GM20000 (cell line): Measurements from ENCODE around the gene RPS6KA1.
A peak's percentile ranks its signal among the peaks of the same experiment; 100 is the strongest.
"Not testable (repeated sequence)": the region's sequence is repeated elsewhere in the genome, so short reads cannot be mapped to it uniquely, and the experiment has no call there.

Experiments used
- DNase-seq: peaks from one replicate; pipeline ENCODE4 v3.0.0; 2012; ENCODE audit warnings: low spot score
- TF ChIP-seq, protein P1 (sequence below): IDR thresholded peaks from 2 replicates; pipeline ENCODE4 v1.5.1; 2012; ENCODE audit warnings: mild to moderate bottlenecking, control low read depth; ENCODE audit errors: extremely low read depth, missing control alignments

RPS6KA1 gene

DNA sequence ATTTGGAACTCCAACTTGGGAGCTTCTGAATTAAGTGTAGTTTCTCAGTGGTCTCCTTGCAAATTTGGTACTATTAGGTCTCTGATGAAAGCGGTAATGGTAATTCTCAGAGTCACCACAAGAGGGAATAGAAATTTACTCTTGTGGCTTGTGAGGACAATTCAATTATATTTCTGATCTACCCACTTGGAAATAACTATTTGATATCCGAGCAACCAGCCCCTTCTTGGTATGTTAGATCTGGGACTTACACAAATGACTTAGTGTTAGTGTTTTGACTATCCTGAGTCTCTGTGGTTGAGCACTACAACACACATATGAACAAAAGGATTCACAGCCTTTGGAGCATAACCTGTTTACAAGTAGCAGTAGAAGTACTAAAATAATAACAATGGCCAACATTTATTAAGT, 68.1 kb downstream of the RPS6KA1 start:
- TF ChIP-seq, protein P1, sequence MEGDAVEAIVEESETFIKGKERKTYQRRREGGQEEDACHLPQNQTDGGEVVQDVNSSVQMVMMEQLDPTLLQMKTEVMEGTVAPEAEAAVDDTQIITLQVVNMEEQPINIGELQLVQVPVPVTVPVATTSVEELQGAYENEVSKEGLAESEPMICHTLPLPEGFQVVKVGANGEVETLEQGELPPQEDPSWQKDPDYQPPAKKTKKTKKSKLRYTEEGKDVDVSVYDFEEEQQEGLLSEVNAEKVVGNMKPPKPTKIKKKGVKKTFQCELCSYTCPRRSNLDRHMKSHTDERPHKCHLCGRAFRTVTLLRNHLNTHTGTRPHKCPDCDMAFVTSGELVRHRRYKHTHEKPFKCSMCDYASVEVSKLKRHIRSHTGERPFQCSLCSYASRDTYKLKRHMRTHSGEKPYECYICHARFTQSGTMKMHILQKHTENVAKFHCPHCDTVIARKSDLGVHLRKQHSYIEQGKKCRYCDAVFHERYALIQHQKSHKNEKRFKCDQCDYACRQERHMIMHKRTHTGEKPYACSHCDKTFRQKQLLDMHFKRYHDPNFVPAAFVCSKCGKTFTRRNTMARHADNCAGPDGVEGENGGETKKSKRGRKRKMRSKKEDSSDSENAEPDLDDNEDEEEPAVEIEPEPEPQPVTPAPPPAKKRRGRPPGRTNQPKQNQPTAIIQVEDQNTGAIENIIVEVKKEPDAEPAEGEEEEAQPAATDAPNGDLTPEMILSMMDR = peak; percentile 31
- peak; percentile 80 for DNase-seq

DNA sequence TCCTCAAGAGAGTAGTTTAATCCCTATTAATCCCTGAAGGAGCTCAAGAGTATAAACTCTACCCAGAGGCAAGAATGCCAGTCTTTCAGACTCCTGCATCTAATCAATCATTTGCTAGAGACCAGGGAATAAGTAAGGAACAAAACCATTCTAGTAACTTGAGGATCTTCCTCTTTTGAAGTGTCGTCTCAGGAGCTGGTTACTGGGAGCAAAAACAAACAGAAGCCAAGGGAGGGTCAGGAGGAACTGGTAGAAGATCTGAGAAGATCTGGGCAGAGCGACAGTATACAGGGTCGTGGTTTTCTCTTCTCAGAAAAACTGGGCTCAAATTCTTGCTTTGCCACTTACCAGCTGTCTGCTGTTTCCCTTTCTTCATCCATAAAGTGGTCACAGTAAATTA, 69.3 kb downstream of the RPS6KA1 start:
- DNase-seq = no peak
- TF ChIP-seq, protein P1 = no peak

DNA sequence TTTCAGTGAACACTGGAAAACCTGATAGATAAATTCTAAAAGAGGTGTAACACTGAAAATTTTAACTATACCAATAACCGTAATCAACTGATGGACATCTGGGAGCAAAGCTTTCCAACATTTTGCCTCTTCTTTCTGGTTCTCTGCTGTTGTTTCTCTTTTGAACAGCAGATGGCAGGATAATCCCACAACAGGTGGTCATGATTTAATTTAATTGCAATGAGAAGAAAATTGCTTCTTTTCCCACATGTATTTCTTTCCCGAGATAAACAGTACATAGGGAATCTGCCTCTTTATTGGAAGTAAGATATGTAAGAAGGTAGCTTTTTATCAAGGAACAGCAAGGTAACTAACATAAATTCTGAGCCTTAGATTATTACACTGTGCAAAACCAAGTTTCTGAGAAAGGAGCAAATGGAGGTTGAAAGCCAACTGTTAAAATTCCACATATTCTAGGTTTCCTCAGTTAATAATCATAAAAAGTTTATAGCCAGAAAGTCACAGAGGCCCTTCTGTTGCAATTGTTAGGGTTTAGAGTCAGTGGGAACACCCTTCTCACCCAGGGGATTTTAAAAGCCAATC, 72.9 kb downstream of the RPS6KA1 start:
- DNase-seq = peak; percentile 70
- TF ChIP-seq, protein P1 = peak; percentile 55

GRCh38 chr1:26603856-26604255, 74.3 kb downstream of the RPS6KA1 start:
- TF ChIP-seq, protein P1 = no peak
- no peak for DNase-seq

DNA sequence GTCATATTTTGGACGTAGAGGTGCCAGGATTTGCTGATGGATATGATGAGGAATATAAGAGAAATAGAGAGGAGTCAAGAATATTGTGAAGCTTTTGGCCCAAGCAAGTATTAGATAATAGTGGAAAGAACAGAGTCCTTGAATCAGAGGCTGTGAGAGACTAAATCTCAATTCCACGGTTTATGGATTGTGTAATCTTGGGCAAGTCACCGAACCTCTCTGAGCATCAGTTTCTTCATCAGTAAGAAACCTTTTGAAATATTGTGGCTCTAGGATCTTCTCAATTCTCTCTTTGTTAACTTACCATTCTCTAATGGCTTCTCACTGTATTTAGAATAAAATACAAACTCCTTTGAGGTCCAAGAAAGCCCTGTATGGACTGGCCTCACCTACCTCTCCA, 77.6 kb downstream of the RPS6KA1 start:
- no peak for DNase-seq
- TF ChIP-seq, protein P1 = no peak

- TF ChIP-seq, protein P1 = no peak
- no peak for DNase-seq
These were observed 79.3 kb downstream of the RPS6KA1 start for GRCh38 chr1:26608895-26609294.

DNA sequence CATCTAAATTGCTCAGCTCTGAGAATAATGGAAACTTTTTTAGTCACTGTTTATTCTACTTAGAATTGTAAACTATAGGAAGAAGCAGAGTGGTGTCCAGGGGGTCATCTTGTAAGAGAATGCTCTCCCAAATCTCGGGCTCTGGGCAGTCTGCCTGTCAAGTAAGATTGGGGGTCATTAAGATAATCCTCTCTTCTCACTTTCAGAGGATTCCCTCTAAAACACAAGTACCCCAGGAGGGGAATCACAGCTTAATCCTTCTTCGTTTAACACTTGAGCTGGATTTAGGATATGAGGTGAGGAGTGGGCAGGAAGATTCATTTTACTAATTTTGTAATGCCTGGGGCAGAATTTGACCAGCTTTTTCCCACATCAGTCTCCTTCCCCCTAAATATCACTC, 81.2 kb downstream of the RPS6KA1 start:
- TF ChIP-seq, protein P1 = no peak
- DNase-seq = no peak

- DNase-seq = not testable (repeated sequence)
These were observed 83.1 kb downstream of the RPS6KA1 start for GRCh38 chr1:26612627-26613026.
